GM21723 (cell line): ENCODE results near the gene MORC2.

Experiments used
- ATAC-seq: cut with Tn5 transposase; IDR thresholded peaks from one replicate; pipeline ENCODE4 v1.9.1; 2021; ENCODE audit warnings: mild to moderate bottlenecking, moderate library complexity; ENCODE audit not compliant: unreplicated experiment

The MORC2 gene

DNA sequence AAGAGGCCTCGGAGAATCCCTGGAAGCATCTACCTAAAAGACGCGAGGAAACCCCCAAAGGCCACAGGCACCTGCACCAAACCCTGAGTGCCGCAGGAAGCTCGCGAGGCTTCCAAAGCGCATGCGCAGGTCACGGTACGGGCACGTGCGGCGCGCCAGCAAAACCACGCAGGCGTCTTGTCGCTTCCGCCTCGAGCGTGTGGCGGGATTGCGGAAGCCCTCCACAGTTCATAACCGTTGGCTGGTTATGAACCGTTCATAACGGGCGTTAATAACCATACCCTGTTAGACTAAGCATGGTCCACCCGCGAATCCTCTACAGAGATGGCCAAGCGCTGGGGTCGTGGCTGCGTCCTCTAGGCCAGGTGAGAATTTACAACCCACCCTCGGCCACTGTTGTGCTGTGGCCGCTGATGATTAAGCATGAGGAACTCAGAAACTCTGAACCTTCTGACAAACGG lies 46.4 kb downstream of the MORC2 start:
- no peak for ATAC-seq

DNA sequence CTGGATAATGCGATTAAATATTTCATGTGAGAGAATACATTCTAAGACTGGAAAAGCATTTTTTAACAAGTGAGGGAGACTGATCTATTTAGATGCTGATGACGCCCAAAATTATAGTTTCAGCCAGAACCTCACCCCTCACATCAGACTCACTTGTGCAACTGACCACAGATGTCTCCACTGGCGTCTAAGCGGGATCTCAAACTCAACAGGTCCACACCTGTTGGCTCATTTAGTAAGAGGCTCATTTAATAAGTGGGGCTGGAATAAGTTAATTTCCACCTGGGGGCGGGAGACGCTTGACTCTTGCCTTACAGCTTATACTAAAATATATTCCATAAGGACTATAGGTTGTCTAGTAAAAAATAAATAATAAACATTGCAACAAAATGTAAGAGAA lies 47.5 kb downstream of the MORC2 start:
- no peak for ATAC-seq

DNA sequence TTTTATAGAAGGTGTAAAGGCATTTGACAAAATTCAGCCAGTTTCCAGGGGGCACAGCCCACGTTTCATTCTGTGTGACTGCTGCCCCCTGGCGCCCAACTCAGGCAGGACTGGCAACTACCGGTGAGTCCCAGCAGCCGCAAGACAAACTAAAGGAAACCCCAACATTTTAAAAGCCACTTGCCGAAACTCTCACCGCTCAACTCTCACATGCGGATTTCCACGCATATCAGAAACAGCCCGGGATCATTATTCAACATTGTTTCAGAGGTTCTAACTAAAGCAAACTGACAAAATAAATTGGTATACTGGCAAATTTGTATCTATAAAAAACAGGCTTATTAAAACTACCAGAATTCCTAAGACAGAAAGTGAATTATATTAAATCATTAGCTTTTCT lies 48.2 kb downstream of the MORC2 start:
- no peak for ATAC-seq

DNA sequence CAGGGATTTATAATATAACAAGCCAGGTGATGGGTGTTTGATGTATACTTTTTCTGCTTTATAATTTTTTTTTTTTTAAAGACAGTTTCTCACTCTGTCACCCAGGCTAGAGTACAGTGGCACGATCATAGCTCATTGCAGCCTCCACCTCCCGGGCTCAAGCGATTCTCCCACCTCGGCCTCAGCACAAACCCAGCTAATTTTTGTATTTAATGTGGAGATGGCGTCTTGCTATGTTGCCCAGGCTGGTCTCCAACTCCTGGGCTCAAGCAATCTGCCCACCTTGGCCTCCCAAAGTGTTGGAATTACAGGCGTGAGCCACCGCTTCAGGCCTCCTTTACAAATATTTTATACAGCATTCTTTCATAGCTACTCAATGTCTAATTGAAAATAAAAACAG lies 48.6 kb downstream of the MORC2 start:
- ATAC-seq, result no peak

DNA sequence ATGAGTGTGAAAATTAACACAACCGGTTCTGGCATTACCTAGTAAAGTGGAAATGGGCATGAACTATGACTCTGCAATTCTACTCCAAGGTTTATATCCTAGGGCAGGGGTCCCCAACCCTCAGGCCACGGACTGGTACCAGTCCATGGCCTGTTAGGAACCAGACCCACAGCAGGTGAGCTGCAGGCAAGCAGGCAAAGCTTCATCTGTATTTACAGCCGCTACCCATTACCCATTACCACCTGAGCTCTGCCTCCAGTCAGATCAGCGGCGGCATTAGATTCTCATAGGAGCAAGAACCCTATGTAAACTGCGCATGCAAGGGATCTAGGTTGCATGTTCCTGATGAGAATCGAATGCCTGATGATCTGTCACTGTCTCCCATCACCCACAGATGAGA lies 49.8 kb downstream of the MORC2 start:
- ATAC-seq, result no peak

DNA sequence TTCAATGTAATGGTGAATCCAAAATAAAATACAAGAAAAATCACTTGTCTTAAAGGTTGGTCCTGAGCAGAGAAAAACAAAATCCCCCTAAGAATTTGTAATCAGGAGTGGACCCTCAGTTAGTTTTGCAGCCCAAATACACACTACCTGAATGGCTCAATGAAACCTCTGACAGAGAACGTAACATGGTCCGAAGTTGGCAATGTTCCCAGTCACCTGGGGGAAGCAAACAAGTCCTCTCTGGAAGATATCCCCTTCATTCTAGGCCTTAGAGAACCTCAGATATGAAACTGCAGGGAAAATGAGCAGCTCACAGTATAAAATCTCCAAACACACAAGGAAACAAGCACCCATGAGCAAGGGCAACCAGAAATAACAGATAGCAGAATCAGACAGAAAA lies 58.2 kb downstream of the MORC2 start:
- no peak for ATAC-seq

DNA sequence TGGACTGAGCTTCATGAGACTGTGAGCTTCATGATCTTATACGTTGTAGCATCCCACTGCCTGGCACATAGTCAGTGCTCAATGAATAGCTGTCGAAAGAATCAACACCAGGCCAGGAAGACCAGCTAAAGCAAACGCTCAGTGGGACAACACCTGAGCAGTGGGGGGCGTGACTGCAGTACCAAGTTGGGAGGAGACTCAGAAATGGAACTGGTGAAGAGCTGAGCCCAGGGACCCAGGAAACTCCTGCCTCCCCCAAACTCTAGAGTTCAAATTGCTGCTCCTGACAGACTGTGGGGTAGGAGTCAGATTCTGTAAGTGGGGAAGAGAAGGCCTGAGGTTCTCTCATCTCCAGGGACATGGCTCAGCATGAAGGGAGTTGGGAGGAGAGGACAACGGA lies 59.3 kb downstream of the MORC2 start:
- ATAC-seq, result no peak

DNA sequence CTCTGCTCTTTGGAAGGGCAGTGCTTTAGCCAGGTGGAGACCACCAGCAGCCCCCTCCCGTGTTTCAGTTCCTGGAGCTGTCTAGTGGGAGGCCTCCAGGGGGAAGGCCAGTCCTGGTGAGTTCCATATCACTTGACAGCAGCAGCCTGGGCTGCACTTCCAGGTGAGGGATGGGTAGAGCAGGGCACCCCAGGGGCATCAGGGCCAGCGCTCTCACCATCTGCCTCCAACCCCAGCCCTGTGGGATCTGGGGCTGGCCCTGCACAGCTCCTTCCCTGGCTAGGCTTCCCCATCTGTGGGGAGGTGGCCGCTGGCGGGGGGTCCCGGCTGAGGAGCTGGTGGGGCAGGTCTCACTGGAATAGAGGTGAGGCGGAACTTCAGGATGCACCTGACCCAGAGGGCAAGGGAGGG lies 60.5 kb downstream of the MORC2 start:
- ATAC-seq, result no peak

DNA sequence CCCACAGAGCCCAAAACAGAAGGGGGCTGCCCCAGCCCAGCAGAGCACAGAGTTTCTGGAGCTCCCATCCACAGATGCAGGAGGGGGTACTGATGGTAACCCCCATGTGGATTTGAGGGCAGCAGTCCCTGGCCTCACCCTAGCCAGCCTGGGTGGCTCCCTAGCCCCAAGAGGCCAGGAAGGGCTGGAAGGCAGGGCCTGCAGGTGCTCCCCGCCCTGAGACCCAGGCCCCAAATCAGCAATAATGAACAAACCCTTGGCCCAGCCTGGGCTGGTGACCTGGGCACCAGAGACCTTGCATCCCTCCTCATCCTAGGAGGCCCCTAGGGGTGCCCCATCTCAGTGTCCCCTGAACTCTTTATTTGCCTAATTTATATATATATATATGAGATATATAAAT lies 61.6 kb downstream of the MORC2 start:
- no peak for ATAC-seq

DNA sequence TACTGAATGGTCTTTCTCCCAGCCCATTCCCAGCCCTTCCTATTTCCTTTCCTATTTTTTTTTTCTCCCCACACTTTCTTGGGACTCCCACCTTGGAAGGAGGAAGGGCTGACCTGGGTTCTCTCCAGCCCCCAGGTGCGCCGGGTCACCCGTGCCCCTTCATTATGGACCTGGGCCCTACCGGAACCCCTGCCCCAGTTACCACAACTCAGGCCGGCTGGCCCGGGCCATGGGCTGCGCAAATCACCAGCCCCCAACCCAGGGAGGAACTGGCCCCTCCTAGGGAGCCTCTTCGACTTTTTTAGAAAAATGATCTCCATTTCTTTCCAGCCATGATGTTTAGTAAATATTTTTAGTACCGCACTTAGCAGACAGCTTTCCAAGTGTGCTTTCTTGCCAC lies 62.2 kb downstream of the MORC2 start:
- ATAC-seq, result no peak

DNA sequence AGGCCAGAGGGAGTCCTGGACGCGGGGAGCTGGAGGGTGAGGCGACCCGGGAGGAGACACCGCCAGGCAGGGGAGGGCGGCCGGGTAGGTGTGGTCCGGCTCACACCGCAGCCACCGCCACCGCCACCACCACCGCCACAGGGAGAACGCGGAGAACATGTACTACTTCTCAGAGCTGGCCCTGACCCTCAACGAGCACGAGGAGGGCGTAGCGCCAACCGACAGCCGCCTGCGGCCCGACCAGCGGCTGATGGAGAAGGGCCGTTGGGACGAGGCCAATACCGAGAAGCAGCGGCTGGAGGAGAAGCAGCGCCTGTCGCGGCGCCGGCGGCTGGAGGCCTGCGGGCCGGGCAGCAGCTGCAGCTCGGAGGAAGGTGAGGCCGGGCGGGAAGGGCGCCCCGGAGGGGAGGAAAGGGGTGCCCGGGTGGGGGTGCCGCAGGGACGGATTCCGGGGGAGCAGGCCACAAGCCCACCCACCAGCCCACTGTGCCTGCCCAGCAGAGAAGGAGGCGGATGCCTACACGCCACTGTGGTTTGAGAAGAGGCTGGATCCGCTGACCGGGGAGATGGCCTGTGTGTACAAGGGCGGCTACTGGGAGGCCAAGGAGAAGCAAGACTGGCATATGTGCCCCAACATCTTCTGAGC lies 62.8 kb downstream of the MORC2 start:
- ATAC-seq, result no peak

DNA sequence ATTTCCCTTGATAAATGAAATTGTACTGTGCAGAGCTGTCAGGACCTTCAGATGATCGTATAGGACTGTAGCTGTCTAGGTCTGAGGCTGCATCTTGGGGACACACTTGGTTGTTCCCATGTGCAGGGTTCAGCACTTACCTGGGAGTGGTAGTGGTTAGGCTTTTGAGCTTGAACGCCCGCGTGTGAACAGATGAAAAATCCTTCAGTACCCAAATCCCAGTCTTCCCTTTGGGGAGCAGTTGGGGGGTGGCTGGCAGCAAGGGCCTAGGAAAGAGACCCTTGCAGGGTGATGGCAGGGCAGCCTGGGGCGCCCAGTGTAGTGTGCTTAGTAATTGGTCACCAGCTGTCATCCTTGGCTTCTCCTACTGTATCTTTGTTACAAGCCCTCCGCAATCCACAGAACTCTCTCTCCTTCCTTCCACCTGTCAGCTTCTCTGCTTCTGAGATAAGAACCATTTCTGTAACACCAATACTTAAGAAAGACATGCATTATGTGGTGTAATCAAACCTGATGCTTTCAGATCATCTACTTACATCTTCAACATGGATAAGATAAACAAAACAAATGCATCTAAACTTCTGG lies 64.6 kb downstream of the MORC2 start:
- ATAC-seq, result no peak

DNA sequence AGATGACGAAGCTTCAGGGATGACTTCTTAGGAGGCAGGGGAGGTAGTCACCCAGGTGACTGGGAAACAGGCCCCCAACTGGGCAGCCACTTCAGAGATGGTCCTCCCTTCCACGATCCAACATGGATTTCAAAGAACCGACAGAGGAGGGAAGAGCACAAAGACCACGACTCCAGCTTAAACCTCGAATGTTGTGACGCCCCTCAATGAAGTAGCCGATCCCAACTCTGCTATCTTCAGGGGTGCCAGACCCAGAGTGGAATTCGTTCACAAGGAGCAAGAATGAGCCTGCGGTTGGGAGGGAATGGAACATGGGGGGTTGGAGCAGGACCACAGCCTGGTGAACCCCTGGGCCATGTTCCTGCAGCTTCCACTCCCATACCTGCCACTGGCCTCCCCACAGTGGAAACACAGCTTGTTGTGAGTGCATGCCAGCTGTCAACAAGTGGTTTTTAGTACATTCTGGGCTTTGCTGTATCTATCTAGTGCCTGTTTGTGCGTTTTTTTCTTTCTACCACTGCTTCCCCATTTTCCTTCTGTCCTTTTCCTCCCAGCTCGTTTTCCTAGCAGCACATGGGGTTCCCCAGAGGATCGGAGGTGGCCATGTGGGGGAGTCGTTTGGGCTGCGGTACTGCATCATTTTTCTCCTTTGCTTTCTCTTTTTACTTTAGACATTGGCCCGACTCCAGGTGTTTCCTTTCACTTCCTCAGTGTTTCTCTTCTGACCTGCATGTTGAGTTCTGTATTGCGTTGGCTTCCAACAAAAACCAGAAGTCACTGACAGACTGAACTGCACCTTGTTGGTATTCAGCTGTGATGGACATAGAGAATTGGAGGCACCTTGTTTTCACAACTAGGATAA lies 65.8 kb downstream of the MORC2 start:
- ATAC-seq, result no peak

DNA sequence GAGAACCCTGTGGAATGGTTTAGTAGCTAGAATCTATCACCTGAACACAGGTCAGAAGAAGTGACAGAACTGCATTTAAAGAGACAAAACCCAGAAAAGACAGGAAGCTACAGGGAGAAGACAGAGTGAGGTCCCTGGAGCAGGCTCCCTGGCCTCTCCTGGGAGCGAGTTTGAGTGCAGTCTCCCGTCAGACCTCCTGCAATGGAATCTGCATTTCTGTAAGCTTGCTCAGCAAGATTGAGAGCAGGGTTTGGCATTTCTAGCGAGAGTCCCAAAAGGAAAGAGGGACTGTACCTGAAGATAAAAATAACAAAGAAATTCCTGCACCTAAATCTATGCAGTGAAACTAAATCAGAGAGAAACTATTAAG lies 74.2 kb downstream of the MORC2 start:
- no peak for ATAC-seq

DNA sequence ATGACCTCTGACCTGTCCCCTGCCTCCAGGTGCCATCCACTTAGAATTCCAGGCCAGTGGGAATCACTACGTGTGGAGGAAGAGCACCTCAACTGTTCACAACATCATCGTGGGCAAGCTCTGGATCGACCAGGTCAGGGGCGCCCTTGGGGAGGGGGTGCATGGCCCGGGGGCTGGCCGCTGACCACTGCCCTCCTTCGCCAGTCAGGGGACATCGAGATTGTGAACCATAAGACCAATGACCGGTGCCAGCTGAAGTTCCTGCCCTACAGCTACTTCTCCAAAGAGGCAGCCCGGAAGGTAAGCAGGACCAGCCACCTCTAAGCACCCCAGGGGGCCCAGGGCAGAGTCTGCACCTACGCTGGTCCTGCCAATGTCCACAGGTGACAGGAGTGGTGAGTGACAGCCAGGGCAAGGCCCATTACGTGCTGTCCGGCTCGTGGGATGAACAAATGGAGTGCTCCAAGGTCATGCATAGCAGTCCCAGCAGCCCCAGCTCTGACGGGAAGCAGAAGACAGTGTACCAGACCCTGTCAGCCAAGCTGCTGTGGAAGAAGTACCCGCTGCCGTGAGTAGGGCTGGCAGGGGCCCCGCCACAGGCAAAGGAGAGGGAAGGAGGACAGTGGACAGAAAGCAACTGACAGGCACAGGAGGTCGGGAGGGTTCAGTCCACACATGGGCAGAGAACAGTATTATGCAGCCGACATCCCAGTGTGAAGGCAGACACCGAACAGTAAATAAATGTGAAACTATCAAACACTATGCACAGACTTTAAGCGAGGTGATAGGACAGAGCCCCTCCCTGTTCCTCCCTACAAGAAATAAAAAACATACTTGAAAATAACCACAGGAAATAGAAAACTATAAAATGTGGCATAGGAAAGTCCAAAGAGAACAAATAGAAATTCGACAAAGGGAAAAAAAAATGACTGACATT lies 74.9 kb downstream of the MORC2 start:
- ATAC-seq, result no peak

DNA sequence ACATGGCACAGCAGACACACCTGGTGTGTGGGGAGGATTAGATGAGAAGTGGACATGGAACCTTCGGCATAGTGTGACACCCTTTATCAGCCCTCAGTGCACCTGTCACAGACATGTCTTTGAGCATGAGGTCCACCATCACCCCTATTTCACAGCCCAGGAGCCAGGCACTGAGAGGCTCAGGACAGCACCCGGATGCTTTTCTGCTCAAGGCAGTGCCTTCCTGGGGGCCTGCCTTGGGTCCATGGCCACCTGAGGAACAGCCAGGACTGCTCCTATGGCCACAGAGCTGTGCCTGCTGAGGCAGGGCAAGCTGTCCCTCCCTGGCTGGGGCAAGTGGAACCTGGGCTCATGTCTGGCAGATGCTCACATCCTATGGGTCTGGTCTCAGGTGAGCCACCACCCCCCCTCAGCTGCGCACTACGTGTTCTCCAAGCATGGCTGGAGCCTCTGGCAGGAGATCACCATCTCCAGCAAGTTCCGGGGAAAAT lies 75.8 kb downstream of the MORC2 start:
- ATAC-seq, result no peak

DNA sequence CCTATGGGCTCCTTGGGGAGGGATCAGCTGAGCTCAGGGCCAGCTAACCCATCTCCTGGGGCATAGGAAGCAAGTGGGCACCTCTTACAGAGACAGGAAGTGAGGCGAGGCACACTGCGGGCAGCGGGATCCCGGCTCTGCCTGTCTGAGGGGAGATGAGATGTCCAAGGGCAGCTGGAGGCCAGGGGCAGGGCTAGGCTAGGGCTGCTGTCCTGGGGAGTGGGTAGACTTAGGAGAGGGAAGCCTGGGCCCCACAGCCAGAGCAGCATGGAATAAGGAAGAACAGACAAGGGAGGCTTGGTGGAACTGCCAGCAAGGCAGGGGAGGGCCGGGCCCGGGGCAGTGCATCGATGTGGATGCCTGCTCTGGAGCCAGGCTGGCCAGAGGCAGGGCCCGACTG lies 76.3 kb downstream of the MORC2 start:
- ATAC-seq, result no peak

DNA sequence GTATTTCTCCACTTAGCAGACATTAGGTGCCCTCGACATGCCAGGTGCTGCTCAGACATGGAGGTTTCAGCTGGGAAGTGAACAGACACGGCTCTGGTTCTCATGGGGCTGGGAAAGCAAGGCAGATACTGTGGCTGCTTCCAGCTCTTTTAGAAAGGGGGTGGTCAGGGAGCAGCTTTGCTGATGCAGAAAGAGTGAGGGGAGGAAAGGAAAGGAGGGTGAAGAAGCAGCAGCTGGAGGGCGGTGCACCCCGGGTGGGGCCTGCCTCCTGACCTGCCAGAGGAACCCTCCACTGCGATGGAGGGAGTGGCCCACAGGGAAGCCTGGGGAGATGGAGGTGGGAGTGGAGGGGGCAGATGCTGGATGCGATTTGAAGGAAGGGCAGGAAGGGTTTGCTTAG lies 76.8 kb downstream of the MORC2 start:
- no peak for ATAC-seq

DNA sequence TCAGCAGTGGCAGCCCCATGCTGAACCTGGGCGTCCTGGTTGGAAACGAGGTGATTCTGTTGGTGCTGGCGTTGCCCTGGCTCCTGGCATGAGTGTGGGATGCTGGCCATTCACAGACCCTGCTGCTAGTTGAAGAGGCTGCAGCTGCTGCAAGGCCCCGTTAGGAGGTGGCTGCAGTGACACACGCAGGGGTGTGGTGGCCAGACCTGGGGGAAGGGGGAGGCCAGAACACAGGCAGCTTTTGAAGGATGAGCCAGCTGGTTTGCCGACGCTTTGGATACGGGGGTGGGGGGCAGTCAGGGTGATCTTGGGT lies 77.2 kb downstream of the MORC2 start:
- ATAC-seq, result no peak

DNA sequence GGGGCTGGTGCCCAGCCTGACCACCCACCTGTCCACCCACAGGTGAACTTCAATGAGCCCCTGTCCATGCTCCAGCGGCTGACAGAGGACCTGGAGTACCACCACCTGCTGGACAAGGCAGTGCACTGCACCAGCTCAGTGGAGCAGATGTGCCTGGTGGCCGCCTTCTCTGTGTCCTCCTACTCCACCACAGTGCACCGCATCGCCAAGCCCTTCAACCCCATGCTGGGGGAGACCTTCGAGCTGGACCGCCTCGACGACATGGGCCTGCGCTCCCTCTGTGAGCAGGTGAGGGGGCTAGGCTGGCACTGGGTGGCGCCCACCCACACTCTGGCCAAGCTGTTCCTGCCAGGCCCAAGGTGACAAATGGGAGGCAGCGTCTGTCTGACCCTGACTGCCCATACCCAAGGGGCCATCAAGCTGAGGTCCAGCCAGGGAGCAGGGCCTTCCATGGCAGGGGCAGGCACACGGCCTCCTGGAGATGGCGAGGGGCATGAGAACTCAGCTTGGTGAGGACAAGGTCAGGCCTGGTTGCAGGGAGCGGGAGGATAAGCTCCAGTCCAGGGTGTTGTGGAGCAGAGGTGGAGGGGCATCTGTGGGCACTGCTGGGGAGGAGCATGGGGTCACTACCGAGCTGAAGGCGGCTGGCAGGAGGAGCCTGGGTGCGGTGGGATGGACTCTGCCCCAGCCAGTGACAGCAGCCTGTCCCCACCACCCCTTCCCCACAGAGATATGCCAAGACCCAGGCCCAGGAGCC lies 77.7 kb downstream of the MORC2 start:
- ATAC-seq, result no peak
